Hepatic stellate cell (primary cell): ENCODE results near the gene CABP7.

Experiments
- DNase-seq: peaks from one replicate; pipeline ENCODE4 v3.0.0; 2011; ENCODE audit warnings: low spot score

CABP7 gene

GRCh38 chr22:29719899-29720645 lies at the start of gene CABP7:
CABP7 (plus strand) TSS chr22:29720003; CDS start chr22:29720425, 422 bp downstream.
- no peak for DNase-seq

DNA sequence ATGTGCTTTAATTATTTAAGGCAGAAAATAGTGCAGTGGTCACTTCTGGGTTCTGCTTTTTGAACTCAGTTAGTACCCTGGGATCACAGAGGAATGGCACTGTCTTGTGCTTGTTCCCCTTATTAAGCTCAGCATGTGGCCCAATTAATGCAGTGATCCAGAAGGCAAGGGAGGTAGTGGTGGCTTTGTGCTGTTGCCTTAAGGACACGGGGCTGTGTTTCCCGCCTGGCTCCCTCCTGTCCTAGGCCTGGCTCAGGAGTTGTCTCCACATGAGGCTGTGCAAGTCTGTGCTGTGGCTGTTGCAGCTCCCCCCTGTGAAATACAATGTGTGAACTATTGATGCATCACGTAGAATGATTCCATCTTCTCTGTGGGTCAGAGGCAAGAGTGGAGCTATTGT lies 49.2 kb upstream of the CABP7 start:
- no peak for DNase-seq

DNA sequence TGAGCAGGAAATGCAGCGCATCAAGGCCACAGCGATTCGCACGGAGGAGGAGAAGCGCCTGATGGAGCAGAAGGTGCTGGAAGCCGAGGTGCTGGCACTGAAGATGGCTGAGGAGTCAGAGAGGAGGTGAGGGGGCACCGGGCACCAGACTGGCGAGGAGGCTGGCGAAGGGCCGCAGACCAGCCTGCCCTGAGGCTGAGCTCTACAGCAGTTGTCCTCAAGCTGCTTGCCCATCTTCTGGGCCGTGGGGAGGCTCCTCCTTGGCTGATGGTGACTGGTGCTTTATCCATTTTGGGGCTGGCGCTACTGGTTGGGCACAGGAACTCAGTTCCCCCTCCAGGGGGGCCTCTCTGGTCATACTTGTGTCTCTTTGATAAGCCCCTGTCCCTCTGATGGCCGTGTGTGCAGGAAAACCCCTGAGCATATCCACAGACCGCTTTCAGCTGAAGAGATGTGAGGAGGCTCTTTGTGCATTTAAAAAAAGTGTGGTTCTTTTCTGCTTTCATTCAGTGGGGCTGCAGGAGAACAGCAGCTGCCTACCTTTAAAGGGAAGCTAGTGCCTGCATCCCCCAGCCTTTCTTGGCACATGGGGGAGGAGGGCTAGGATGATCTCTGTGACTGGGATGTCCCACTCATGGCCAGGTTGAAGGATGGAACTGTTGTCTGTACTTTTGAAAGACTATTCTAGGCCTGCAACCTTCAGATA lies 46.3 kb upstream of the CABP7 start:
- DNase-seq, result no peak

GRCh38 chr22:29674121-29674520 lies 45.7 kb upstream of the CABP7 start:
- no peak for DNase-seq

DNA sequence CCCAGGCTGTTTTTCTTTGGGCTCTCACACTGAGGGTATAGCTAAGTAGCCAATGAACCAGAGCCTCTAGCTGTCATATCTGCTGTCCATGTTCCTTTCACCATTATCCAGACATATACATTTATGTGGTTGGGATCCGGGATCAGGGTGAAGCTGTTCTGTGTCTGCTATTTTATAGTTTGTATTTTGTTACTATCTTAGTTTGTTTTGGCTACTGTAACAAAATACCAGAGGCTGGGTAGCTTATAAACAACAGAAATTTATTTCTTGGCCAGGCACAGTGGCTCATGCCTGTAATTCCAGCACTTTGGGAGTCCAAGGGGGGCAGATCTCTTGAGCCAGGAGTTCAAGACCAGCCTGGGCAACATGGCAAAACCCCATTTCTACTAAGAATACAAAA lies 40.5 kb upstream of the CABP7 start:
- DNase-seq, result no peak

DNA sequence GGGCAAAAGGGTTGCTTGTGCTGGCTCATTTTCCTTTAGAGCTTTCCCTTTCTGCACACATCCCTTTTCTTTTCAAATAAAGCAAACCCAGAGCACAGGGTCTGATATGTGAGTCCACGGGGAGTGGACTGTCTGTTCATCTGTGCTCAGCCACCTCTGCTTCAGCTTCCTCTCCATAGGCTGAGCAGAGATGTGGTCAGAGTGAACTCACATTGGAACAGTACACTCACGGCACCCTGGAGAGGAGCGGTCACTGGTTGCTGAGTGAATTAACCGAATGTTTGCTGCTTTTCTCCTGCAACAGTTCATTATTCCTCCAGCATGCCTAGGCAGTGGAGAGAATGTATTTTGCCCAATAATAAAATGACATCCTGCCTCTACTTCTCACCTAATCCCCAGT lies 36.3 kb upstream of the CABP7 start:
- DNase-seq, result no peak

- no peak for DNase-seq
Measured at GRCh38 chr22:29684244-29684643, 35.6 kb upstream of the CABP7 start.

GRCh38 chr22:29689206-29689879 lies 30.5 kb upstream of the CABP7 start:
- no peak for DNase-seq

DNA sequence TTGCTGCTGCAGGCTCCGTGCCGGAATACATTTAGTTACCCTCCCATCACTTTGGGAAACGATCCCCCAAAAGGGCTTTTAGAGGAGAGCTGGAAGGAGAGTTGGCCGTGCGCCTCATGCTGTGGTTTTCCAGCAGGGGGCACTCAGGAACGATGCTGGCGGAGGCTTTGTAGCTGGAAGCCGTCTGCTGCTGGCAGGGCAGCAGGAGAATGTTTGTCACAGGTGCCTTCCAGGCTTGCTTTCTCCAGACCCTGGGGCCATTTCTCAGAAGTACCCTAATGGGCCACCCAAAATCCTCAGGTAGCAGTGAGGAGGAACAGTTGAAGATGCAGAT lies 30.0 kb upstream of the CABP7 start:
- peak; percentile 72 for DNase-seq

- no peak for DNase-seq
Measured at GRCh38 chr22:29690476-29690875, 29.3 kb upstream of the CABP7 start.

DNA sequence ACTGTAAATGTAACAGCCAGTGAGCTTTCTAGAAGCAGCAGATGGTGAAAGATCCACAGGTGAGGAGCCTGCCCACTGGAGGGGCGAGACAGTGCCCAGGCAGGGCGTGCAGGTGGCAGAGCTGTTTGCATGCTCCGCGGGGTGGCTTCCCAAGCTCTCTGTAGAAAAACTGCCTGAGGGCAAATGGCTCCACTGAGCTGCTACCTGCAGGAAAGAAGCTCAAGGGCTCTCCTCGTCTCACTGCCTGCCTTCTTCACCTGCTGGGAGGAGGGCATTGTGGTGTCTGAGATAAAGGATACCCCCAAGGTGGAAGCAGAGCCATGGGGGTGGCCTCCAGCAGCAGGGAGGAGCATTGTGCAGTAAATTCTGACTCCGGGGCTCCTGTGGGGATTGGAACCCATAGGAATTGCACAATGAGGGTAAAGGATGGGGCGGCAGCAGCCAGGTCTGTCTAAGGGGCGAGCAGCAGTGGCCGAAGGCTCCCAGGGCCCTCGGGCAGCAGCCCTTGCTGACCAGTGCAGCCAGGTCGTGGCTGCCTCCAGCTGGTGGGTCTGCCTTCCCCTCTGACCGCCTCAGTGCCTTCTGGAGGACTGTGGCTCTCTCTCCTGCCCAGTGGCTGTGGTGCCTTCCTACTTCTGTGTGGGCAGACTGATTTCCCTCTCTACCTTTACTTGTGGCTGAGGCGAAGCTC lies 28.0 kb upstream of the CABP7 start:
- DNase-seq, result no peak

DNA sequence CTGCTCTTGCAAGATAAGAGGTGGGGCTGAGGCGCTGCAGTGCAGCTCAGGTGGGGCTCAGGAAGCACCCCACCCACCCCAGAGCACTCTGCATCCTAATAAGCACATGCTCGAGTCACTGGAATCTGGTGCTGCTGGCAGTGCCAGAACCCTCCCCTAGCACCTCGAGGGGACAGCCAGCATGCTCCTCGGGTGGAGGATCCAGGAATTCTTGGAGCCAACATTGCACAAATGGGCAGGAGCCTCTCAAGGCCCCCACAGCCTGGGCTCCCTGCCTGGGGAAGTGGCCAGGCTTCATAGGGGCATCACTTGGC lies 27.5 kb upstream of the CABP7 start:
- no peak for DNase-seq

DNA sequence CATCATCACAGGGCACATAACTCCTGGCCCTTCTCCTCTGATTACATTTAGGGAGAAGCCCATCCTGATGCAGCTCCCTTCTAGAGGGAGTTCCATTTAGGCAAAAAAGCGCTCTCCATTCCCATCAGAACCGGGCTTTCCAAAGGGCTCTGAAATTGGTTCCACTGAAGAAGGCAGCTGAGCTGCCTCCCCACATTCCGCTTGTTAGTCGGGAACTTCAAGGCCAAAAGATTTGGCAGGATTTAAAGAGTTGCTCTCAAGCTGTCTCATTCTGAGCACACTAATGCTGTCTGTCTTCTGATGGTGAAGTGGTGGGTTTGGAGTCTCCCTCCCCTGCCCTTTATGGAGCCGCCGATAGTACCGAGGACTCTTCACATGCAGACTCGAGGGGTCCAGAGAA lies 26.6 kb upstream of the CABP7 start:
- no peak for DNase-seq

GRCh38 chr22:29693671-29694070 lies 26.1 kb upstream of the CABP7 start:
- DNase-seq, result no peak

DNA sequence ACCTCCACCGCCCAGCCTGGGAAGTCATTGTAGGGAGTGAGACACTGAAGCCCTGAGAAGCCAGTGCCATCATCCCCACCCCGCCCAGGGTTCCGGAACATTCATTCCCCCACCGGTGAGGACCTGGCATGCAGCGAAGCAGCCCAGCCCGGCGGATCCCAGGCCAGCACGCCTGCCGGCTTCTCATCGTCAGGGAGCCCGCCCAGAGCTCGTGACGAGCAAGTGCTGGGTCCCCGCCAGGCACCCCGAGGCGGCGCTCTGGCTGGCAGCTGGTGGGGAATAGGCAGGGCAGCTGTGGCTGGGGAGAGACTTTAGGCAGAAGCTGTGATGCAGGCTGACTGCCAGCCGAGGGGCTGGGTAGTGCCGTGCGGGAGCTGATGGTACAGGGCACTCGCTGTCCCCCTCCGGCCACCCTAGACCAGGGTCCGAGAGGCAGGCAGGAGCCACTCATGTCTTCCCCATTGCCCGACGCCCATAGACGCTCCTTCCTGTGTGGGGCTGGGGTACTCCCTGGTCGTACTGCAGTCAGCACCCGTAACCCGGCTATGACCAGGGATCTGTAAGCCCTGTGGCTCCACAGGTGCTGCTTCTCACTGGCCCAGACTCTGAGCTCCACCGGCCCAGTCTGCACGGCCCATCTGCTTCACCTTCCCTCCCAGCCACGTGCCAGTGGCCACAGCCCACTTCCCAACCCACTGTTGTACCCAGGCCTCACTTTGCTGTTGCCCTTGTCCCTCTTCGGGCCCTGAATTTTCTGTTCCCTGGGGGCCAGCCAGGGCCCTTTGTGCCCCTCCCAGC lies 24.5 kb upstream of the CABP7 start:
- no peak for DNase-seq

DNA sequence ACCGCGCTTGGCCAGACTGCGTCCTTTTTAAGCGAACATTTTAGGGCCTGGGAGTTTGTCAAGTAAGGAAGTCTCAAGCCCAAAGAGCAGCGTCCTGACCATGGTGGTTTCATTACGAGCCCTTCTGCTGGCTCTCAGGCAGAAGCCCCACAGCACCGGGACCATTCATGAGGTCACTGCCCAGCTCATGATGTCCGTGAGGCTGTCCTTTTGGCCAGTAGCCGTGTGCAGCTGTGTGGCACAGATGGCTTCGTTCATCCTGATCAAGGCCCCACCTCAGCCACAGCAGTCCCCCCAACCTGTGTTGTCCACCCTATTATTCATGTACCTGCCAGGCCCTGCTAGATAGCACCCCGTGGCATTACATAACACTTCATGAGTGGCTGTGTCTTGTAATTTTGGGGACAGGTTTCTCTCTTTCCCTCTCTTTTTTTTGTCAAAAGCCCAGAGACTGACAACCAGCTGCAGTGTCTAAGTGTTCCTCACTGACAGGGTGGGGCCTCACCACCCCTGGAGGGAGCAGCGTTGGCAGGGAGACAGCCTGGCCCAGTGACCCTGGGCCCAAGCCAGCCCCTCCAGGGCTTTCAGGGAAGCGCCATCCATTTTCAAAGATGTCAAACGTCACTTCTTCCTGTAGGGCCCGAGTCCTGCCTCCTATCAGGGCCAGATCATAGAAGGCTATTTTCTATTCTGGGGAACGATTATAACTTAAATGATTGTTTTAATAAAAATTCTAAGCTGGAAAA lies 21.8 kb upstream of the CABP7 start:
- DNase-seq, result no peak

DNA sequence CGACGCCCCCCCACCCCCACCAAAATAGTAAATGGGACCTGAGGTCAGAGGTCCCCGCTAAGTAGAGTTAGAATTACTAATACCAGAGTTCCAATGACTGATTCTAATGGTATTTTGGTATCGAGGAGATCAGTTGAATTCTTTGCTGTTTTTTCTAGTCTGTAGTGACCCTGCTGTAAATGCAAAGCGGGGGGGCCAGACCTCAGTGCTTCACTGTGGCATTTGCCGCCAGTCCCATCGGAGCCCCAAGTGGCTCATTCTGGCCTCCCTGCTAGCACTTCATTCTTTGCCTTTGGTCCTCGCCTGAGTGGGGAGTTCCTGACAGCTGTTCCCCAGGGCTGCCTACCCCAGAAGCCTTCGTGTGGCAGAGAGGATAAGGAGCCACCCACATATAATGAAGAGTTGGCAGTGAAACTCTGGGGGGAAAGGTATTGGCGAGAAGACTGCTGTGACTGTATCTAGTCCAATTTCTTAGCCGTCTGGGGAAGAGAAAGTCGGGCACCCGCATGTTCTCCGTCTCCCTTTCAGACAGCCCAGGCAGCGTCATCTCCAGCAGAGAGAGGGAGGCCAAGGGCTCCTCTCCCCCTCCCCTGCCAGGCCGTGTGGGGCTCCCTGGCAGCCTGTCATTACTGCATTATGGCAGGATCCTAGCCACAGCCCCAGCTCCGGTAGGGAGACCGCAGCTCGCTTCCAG lies 19.4 kb upstream of the CABP7 start:
- peak; percentile 76 for DNase-seq

- DNase-seq, result no peak
Measured at GRCh38 chr22:29700900-29701154, 19.0 kb upstream of the CABP7 start.

DNA sequence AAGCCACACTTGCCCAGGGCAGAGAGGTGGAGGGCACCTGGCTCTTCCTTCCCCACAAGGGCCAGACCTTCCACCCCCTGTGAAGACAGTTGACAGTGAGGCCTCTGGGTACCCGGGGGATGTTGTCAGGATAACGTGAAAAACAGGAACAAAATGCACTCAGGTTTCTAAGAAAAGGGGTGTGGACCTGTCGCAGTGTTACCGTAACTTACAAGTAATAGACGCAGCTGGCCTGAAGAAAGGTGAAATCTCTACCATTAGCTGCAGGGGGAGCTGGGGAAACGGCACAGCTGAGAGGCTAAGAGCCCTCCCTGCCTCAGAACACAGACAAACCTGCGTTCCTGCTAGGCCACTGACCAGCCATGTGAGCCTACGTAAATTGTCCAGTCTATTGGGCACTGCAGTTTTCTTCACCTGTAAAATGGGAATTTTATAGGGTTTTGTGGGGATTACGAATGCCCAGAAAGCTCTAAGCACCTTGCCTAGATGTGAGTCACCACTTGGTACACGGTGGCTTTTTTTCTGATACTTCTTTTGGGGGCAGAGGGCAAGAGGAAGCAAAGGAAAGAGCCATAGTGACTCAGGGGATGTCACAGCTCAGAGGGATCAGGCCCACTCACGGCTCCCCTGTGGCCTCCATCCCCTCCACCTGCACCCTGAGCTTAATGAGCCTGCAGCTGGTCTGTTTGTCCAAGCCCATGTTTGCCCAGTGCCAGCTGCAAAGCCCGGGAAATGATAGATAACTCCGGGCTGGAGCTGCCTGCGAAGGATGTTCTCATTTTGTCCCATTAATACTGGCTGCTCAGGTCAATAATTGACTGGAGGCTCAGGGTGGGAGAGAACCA lies 18.4 kb upstream of the CABP7 start:
- no peak for DNase-seq
